ENCODE measurements around the gene CIDEB. TPM values are rescaled to one million over a fixed set of nuclear protein-coding genes. Genes with fewer than 3 reads are reported as not detected.

The CIDEB gene
- total RNA-seq, 1 experiment from 2014 or later: 0.18 TPM

DNA sequence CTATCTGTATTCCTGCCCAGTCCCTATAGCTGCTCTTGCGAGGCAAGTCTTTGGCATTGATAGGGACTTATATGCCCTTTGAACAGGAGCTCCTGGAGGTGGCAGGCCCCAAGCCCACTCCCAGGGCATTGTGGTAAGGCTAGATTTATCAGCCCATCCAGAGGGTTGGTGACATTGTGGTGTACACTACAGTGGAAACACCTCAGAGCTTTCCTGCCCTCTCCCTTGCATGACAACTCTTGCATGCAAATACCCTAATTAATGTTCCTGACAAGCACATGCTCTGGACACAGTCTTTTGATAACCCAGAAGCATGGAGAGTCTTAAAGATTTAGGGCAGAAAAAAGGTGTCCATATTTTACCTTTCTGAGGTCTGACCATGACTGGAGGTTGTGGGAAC lies 32.8 kb upstream of the CIDEB start:
- in situ Hi-C loops (cut with HindIII; ENCODE audit: low pct_unique_long_range_greater_than_20kb, low sequenced_read_pairs): no loop called here
- no peak for TF ChIP-seq TCF7L2 (IDR thresholded peaks at IDR 0.05; ENCODE audit: low read depth, low read length)
- TF ChIP-seq, protein P1, sequence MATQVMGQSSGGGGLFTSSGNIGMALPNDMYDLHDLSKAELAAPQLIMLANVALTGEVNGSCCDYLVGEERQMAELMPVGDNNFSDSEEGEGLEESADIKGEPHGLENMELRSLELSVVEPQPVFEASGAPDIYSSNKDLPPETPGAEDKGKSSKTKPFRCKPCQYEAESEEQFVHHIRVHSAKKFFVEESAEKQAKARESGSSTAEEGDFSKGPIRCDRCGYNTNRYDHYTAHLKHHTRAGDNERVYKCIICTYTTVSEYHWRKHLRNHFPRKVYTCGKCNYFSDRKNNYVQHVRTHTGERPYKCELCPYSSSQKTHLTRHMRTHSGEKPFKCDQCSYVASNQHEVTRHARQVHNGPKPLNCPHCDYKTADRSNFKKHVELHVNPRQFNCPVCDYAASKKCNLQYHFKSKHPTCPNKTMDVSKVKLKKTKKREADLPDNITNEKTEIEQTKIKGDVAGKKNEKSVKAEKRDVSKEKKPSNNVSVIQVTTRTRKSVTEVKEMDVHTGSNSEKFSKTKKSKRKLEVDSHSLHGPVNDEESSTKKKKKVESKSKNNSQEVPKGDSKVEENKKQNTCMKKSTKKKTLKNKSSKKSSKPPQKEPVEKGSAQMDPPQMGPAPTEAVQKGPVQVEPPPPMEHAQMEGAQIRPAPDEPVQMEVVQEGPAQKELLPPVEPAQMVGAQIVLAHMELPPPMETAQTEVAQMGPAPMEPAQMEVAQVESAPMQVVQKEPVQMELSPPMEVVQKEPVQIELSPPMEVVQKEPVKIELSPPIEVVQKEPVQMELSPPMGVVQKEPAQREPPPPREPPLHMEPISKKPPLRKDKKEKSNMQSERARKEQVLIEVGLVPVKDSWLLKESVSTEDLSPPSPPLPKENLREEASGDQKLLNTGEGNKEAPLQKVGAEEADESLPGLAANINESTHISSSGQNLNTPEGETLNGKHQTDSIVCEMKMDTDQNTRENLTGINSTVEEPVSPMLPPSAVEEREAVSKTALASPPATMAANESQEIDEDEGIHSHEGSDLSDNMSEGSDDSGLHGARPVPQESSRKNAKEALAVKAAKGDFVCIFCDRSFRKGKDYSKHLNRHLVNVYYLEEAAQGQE (IDR thresholded peaks at IDR 0.05; ENCODE audit: insufficient read depth in 1 of 2, low read depth in 2 of 2, low read length in 1 of 2): no peak
- H3K27ac ChIP-seq (ENCODE audit: low read length): no peak overlapping the region
- ATAC-seq: no peak
- intact Hi-C loops (cut with micrococcal nuclease; ENCODE audit: unreplicated experiment): no loop called here
- no peaks in the 10 kb centered on the region; the same call in 1 of the 2 replicates for H3K27me3 ChIP-seq (ENCODE audit: control insufficient read depth, insufficient read depth, low read length)
- H3K36me3 ChIP-seq (ENCODE audit: control insufficient read depth, insufficient read depth, low read length): no peaks in the 10 kb centered on the region
- BruUV-seq (replicated peaks): no TSS peak
- H3K4me1 ChIP-seq (ENCODE audit: control insufficient read depth, insufficient read depth, low read length): no peaks in the 10 kb centered on the region
- no peak overlapping the region for H3K4me3 ChIP-seq (ENCODE audit: low read depth in 2 of 2, low read length in 2 of 2)
- H3K9me3 ChIP-seq (ENCODE audit: control insufficient read depth, insufficient read depth, low read depth, low read length): no peaks in the 10 kb centered on the region
- ChIA-PET POLR2A (interaction anchor here (0.5 kb wide), 1 partner anchor 60 kb away, joined by 19 read pairs; no protein-coding TSS in a partner anchor), CTCF (no interaction called here)
- no peak for DNase-seq (ENCODE audit: low read depth, low spot score)

DNA sequence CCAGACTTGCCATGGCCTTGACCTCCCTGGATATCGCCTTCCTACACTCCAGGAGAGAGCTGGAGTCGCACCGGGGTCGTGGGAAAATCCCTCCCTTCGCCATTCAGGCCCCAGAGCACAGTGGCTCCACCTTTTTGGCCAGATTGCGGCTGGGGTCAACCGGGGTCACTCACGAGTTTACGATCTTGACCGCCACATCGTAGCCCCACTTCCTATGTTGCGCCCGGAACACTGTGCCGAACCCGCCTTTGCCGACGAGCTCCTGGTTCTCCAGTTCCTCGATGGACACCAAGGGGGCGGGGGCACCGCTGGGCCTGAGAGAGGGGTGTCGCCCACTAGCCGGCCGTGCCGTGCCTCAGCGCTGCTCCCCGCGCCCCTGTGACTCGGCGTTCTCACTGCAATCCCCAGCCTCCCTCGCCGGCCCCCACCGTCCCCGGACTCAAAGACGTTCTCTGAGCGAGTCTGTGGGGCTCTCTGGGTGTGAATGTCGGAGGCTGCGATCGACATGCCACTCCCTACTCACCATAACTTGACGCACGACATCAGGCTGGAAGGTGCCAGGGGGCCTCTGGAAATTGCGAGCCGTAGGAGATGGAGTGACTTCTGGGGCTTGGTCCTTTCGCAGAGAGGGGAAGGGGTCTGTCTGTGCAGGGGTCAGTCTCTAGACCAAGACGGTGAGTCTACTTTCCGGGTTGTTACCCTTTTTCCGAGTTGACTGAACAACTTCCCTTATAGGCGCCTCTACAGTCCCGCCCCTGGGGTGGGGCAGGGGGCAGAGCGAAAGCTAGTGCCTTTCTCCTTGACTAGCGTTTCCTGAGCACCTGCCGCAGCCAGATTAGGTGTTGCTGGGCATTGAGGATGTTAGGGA lies 31.7 kb upstream of the CIDEB start, which contains the start of gene RIPK3:
RIPK3 (minus strand) TSS at position 708 of the 868 bp plus-strand sequence; CDS start at position 543, 165 bp downstream.
- POLR2A ChIA-PET: no interaction called here
- no peak for ATAC-seq
- no peak for DNase-seq (ENCODE audit: low read depth, low spot score)

More for the DNA sequence above, 31.7 kb upstream of the CIDEB start, which contains the start of gene RIPK3:
- no TSS peak for BruUV-seq (replicated peaks)
- CTCF ChIA-PET: interaction anchor here (0.5 kb wide), 1 partner anchor 95 kb away, joined by 3 read pairs; no protein-coding TSS in a partner anchor
- intact Hi-C loops (cut with micrococcal nuclease; ENCODE audit: unreplicated experiment) (no loop called here), in situ Hi-C loops (cut with HindIII; ENCODE audit: low pct_unique_long_range_greater_than_20kb, low sequenced_read_pairs) (loop anchor here (10.0 kb wide), 1 partner anchor 95 kb away; no protein-coding TSS in a partner anchor)
- TF ChIP-seq SIN3A (IDR thresholded peaks at IDR 0.05; ENCODE audit: borderline replicate concordance, insufficient read depth, low read depth, low read length): no peak
- TF ChIP-seq, protein P2, sequence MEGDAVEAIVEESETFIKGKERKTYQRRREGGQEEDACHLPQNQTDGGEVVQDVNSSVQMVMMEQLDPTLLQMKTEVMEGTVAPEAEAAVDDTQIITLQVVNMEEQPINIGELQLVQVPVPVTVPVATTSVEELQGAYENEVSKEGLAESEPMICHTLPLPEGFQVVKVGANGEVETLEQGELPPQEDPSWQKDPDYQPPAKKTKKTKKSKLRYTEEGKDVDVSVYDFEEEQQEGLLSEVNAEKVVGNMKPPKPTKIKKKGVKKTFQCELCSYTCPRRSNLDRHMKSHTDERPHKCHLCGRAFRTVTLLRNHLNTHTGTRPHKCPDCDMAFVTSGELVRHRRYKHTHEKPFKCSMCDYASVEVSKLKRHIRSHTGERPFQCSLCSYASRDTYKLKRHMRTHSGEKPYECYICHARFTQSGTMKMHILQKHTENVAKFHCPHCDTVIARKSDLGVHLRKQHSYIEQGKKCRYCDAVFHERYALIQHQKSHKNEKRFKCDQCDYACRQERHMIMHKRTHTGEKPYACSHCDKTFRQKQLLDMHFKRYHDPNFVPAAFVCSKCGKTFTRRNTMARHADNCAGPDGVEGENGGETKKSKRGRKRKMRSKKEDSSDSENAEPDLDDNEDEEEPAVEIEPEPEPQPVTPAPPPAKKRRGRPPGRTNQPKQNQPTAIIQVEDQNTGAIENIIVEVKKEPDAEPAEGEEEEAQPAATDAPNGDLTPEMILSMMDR (IDR thresholded peaks at IDR 0.05): no peak
- TF ChIP-seq POLR2AphosphoS5 (IDR thresholded peaks at IDR 0.05; ENCODE audit: low read depth, low read length): no peak
- TF ChIP-seq, protein P1 (IDR thresholded peaks at IDR 0.05; ENCODE audit: insufficient read depth in 1 of 2, low read depth in 2 of 2, low read length in 1 of 2): no peak
- no peak for TF ChIP-seq TCF7L2 (IDR thresholded peaks at IDR 0.05; ENCODE audit: low read depth, low read length)
- no peaks in the 10 kb centered on the region for H3K4me1 ChIP-seq (ENCODE audit: control insufficient read depth, insufficient read depth, low read length)
- H3K27ac ChIP-seq (ENCODE audit: low read length): no peak within 1 kb of the TSS
- no peaks in the 10 kb centered on the region; the same call in 1 of the 2 replicates for H3K27me3 ChIP-seq (ENCODE audit: control insufficient read depth, insufficient read depth, low read length)
- no peaks in the 10 kb centered on the region for H3K9me3 ChIP-seq (ENCODE audit: control insufficient read depth, insufficient read depth, low read depth, low read length)
- H3K4me3 ChIP-seq (ENCODE audit: low read depth in 2 of 2, low read length in 2 of 2): no peak within 1 kb of the TSS
- no peaks in the 10 kb centered on the region for H3K36me3 ChIP-seq (ENCODE audit: control insufficient read depth, insufficient read depth, low read length)
